Glomerular visceral epithelial cell (primary cell): Measurements from ENCODE around the gene OGA.

Source experiments
- DNase-seq: peaks from one replicate; pipeline ENCODE4 v3.0.0-alpha.2; 2016; ENCODE audit errors: extremely low spot score

Gene OGA

DNA sequence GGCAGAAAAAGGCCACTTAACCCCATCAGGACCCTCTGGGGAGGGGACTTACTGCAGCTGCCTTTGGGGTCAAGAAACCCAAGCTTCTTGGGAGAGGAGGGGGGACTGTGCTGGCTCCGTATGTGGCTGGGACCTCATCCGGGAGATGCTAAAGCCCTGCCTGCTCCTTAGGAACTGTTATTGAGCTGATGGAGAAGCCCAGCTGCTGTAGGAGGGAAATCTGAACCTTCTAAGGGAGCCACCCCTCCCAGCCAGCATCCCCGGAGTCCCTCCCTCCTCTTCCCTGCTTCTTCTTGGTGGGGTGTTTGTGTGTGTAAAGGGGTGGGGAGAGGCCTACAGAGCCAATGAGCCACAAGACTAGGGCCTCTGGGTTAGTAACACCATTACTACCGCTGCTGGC lies 17.1 kb upstream of the OGA start:
- no peak for DNase-seq

DNA sequence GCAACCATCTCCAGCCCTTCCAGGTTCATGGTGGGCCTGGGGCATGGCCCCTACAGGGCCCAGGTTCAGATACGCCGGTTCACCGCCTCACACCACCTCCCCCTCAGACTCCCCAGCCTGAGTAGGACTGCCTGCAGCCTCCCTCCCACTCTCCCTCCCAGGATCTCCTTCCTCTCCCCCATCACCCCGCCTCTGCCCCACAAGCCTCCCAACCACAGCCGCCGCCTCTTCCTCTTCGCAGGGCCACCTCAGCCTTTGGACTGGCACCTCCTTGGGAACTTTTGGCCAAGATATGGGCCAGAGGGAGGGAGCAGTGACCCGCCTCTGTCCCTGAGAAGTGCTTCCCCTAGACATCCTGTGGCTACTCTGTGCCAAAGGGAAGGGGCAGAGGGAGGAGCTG lies 16.1 kb upstream of the OGA start:
- no peak for DNase-seq

DNA sequence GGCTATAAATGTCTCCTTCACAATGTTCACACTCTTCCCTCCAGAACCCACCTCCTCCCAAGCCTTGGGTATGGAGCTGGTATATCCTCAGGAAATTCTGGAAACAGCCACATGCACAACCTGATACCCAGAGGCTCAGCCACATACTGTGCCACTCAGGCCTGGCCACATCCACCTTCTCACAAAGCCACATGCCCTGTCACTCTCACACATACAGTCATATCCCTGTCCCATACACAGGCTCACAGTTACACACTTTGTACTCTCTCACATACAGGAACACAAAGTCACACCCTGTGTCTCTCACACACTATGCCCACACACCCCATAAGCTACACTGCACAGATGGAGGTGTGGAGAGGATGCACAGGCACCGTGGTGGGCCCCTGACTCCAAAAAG lies 15.2 kb upstream of the OGA start:
- DNase-seq = no peak

DNA sequence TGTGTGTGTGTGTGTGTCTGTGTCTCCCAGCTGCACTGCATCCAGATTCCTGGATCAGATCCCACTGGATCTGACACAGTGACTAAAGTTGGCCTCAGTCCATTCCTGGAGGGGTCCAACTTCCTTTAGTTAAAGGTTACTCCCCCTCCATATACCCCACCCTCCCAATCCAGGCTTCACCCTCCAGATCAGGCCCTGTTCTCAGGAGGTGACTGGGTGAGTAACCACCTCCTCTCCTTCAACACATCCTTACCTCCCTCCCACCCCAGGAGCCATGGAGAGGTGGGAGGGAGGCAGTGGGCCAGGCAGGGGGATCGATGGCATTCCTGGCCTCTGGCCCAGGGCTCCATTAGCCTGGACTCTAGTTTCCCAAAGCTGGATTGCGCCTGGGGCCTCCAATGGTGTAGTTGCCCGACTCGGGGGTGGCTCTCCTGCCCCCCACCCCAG lies 14.1 kb upstream of the OGA start:
- no peak for DNase-seq

DNA sequence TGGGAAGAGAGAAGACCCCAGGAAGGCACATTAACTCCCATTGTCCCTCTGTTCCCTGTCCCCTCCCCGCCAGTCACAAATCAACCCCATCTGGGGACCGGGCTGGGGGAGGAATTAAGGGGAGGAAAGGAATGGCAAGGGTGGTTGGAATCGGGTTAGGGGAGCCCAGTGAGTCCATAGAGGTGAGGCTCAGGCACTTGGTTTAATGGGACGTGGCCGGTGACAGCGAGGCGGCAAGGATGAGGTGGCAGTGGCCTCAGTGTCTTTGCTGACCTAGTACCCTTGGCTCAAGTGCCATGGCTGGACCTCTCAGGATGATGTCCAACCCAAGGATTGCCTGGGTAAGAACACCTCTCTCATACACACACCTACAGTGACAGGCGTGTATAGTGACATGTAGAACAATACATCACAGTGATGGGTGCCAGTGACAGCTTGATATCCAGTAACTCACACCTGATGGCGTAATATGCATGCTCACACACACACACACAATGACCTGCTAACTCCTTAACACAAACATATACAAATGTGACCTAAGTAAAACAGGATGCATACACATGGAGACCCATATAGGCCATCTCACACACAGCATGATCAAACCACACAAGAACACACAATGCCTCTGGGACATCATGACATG lies 13.0 kb upstream of the OGA start:
- no peak for DNase-seq

DNA sequence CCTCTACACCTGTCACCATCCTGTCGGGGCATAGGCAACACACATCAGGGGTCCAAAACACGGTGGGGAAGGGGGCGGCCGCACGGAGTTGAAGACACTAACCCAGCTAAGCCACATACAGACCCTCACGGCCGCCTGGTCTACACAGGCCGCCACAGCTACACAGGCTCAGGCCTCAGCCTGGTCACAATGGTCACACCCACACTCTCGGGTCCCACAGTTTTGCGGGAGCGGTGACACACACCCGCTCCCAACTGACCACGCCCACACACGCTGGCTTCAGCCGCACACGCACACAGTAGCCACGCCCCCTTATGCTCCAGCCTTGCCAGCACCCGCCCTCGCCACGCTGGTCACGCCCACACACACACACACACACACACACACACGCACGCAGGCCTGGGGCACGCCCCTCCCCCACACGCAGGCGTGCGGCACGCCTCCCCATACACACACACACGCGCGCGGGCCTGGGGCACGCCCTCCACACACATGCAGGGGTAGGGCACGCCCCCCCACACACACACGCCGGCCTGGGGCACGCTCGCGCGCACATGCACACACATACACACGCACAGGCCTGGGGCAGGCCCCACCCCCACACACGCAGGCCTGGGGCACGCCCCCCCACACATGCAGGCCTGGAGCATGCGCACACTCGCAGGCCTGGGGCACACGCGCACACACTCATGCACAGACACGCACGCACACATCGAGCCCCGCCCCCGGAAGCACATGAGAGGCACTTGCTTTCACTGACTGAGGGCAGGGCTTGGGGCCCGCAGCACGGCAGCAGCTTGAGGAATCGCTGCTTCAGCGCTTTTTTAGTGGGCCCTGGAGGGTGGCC lies 12.3 kb upstream of the OGA start:
- peak; percentile 79 for DNase-seq

DNA sequence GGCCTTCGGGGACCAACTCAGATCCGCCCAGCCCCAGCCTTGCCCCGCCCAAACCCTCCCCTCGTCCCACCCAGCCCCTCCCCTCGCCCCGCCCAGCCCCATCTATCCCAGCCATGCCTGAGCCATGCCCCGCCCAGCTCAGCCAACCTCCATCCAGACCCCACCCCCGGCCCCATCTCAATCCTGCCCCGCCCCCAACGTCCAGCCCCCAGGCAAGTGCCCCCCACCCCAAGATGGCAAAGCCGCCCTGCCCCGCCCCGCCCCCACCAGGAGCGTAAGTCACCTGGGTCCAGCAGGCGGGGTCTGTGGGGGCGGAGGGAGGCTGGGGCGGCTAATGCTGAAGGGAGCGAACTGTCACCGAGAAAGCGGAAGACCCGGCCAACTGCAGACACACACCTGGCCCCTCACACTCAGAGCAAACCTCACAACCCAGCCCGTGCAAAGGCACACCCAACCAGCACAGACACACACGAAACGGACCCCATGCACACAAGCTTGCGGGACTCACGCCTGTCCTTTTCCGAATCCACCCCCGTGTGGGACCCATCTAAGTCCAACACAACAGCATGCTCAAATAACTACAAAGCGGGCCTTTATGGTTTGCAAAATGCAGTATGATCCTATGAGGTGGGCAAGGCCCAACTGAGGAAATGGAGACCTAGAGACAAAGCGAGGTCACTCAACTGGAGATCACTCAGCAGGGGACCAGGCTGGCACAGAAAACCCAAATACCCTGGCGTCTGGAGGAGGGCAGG lies 11.5 kb upstream of the OGA start:
- no peak for DNase-seq

DNA sequence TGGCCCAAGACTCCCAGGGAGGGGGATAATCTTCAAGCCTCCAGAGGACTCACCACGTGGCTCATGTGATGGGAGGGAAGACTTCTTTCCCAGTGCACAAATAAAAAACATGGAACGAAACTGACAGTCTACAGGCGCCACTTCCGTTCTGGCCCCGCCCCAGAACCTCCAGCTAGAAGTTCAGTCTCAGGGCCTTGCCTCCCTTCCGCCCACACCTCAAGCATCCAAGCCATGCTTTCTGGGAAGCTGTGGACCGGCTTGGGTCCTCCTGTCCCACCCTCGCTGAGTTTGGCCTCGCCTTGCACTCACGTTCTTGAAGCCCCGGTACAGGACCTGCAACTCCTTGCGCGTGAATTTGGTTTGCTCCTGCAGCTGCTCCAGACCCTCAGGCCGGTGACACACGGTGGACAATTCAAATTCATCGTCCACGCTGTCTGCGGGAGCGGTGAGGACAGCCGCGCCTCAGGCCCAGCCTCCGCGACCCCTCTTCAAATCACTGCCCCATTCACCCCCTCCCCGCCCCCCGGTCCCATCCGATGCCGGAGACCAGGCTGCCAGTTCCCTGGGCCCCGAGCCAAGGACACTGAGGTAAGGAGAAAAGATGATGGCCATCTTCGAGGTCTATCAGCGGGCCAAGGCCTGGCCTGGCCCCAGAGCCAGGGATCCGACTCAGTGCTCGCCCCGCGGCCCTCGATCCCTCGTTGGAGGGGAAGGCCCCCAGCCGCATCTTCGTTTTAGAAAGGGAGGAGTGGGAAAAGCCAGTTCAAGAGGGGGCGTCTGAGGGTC lies 10.7 kb upstream of the OGA start:
- DNase-seq = no peak

DNA sequence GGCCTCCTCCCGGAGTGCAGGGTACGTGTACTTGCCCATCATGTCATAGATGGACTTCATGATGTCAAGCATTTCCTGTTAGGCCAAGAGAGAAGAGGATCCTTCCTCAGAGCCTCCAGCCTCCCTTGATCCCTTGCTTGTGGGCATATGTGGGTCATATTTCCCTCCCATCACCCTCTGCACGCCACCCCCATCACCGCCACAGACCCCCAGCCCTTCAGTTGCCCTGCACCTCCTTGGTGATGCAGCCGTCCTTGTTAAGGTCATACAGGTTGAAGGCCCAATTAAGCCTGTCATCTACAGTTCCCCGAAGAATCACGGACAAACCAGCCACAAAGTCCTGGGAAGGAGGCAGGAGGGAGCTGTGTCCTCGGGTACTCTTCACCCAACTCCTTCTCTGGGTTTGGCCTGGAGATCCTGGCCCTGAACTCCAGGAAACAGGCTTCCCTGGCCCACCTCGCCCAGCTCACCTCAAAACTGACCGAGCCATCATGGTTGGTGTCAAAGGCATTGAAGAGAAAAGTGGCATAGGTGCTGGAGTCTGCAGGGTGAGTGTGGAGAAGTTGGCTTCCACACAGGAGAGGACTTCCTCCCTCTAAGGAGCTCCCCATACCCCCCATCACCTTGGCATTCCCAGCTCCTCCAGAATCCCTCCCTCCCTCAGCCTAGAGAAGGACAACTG lies 9.8 kb upstream of the OGA start:
- no peak for DNase-seq

DNA sequence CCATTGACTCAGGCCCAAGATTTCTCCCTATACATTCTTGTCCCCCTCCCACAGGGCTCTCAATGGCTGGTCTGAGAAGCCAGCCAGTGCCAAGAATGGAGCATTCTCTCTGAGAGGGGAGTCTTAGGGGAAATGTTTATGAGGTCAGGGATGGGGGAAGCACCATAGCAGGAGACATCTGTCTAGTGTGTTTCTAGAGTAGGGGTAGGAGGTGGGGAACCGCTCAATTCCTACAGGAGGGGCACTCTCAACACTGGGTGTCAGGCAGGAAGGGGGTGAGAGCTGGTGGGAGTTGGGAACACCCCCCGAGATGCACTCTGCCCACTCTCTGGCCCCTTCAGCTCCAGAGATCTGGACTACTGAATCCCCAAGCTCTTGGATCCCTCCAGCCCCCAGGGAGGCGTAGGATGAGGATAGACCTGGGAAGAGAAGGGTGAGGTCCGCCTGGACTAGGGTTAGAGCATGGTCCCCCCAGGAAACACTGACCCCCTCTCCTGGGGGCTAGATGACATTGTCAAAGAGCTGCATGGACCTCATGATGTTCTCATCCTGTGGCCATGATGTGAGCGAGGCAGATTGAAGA lies 8.7 kb upstream of the OGA start:
- DNase-seq = no peak

DNA sequence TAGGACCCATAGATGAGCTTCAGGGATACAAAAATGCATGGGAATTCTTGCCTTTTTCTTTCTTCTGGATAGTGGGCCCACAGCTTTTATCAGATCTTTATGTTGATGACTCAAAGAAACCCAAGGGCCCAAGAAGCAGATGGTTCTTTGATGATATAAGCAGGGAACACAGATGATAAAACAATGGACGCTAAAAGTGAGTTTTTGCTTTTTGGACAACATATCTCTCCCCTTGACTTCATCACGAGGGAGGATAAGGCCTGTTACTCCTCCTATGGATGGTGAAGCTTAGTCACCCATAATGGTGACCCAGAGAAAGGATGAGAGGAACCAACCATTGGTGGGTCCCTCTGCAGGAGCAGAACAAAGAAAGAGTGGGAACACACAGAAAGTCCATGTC lies 6.5 kb upstream of the OGA start:
- DNase-seq = no peak

DNA sequence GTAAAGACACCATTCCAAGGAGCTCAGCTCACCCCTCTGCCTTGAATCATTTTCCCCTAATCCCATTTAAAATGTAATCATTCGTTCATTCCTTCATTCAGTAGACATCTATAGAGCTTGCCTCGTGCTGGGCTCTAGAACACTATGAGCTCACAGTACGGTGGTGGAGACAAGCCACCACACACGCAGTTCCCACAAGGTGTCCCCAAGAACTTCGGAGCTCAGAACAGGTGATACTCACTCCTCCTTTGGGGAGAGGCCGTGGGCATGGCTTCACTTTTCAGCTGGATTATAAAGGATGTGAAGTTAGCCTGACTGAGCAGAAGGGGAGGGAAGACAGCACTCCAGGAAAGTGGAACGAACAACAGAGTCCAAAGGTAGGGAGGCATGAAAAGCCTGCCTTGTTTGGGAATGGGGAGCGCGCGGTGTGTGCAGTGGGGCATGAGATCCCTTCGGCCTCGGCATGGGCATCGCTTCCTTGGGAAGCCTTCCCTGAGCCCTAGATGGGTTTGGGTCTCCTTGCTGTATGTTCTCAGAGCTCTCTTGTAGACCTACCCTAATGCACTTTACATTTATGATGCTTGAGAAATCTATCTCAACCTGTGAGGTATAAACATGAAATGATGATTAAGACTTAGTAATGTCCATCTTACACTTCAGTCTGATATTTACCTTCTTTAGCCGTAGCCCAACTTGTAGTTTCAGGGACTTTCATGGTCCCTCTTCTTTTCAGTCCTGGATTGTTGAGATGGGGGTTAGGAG lies 809 bp upstream of the OGA start:
- DNase-seq = no peak

DNA sequence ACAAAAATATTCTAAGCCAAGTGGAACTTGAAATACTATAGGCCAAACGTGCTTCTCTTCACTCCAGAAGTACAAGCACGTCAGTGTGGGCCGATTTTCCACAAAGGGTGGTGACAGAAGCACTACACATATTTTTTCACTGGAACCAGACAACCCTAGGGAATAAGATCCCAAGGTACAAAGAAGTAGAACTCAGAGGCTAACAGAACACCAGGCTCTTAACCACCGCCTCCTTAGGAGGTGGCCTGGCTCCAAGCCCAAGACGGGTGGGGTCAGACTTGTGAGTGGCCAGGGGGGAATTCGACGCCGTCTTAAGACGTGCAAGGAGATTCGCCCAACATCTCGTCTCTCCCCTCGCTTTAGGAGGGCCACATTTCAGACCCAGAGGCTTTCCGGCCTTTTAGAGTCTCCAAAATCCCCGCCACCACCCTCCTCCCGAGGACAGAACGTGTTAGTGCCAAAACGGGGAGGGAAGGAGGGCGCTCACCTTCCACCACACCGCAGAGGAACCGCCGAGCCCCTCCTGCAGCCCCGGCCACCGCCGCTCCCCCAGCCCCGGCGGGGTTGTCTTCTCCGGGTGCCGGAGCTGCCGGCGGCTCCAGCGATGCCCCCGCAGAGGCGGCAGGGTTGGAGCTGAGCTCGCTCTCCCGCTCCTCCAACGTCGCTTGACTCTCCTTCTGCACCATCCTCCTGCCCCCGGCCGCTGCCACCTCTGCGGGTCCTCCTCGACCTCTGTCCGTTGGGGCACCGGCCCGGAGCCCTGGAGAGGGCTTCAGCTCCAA lies 716 bp downstream of the OGA start:
- peak; percentile 94 for DNase-seq

DNA sequence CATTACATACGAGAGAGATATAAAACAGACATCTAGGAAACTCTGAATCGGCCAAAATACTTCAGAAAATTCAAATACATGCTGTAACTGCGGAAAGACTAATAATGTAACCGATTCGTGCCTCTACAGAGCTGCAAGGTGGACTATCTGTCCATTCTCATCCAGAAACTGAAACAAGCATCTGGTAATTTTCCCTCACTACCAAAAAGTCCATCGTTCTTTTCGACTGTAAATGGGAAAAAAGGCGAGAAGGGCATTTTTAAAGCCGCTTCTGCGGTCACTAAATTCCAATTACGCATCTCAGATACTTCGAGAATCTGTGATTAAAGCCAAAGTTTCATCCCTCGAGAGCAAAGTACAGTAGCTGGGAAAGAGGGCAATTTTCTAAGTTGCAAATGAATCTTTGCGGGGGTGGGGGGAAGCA lies 1.3 kb downstream of the OGA start:
- no peak for DNase-seq

DNA sequence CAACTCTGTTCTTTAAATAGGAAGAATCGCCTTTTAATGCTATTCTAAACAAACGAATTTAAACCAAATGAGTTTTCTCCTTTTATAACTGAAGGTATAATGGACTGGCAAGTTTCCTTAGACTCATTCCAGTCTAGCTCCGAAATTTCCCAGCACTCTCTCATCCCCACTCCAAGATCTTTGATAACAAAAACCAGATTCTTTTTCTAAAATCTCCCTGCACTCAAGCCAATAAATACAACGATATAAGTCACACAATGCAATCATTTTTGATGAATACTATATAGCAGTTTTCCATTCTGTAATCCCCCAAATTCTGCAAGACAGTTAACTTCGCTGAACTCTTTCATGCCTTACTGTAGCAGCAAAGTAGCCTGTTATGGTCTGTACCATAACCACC lies 1.9 kb downstream of the OGA start:
- no peak for DNase-seq

DNA sequence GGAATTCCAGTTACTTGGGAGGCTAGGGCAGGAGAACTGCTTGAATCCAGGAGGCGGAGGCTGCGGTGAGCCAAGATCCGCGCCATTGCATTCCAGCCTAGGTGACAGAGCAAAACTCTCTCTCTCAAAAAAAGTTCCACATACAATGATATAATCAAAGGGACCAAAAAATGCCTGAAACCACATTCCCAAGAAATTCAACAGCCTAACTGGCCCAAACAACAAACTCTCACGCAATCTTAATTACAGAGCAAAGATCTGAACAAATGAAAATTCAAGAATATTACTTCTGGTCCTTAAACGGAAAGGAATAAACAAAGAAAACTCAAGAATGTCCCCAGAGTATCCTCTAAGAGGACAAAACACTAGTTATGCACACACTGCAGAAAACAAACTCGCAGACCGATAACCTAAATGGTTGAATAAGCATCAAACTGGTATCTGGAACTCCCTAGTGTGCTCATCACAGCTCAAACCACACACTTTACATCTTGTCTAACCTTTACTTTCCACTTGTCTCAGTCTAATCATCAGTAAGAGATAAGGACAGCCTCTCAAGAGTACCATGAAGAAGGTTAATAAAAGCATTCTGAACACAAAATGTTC lies 3.7 kb downstream of the OGA start:
- DNase-seq = peak; percentile 25

DNA sequence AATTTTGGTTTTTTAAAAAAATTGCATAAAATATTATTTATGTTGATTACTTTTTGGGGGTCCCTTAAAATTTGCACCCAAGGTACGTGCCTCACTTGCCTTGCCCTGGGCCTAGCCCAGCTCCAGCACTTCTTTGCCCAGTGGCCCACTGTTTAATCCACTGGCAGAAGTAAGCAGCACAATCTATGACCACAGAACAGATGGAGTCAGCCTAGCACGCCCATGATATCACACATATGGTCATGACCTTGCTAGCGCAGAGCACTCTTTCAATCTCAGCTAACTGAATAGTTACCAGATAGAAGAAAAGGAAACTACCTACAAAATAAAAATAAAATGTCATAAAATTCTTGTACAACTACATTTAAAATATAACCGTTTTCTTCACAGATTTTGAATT lies 5.6 kb downstream of the OGA start:
- no peak for DNase-seq

DNA sequence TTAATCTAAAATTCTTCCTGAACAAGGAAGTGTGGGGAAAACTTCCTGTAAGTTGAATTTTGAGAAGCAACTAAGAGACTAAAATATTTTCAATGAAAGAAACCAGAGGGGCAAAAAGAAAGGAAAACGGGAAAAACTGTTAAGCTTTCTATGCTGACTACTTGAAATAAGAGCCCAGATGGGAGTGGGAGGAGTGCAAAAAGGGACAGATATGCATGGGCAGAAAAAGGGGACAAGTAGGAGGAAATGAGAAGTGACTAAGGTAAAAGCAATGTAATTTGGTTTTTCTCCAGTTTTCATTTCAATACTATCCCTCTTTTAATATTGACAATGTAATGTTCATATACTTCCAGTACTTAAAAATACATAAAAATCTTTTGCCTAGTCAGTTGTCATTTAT lies 11.1 kb downstream of the OGA start:
- no peak for DNase-seq

DNA sequence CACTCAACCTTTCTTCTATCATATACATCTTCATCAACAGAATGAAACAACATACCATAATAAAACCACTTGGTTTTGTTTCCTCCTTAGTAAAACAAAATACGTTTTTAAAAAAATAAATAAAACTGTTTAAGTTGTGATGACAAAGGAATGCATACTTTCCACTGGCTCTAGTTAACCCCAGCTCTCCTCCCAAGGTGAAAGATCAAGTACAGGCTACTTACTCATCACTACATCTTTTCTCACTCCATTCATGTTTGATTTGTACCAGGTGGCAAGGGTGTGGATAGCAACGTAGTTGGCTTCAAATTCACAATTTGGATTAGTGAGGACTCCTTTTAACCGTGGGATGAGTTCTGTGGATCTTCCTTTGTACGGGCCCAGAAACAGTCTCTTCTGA lies 14.7 kb downstream of the OGA start:
- DNase-seq = no peak
